ENCODE data around the gene RORC. TPM values are rescaled to one million over a fixed set of nuclear protein-coding genes. Genes with fewer than 3 reads are reported as not detected.
A peak's percentile ranks its signal among the peaks of the same experiment; 100 is the strongest.

The RORC gene
- total RNA-seq, 6 donors from 2014 or later: 10.3 to 46.2 (median 24.1) TPM

DNA sequence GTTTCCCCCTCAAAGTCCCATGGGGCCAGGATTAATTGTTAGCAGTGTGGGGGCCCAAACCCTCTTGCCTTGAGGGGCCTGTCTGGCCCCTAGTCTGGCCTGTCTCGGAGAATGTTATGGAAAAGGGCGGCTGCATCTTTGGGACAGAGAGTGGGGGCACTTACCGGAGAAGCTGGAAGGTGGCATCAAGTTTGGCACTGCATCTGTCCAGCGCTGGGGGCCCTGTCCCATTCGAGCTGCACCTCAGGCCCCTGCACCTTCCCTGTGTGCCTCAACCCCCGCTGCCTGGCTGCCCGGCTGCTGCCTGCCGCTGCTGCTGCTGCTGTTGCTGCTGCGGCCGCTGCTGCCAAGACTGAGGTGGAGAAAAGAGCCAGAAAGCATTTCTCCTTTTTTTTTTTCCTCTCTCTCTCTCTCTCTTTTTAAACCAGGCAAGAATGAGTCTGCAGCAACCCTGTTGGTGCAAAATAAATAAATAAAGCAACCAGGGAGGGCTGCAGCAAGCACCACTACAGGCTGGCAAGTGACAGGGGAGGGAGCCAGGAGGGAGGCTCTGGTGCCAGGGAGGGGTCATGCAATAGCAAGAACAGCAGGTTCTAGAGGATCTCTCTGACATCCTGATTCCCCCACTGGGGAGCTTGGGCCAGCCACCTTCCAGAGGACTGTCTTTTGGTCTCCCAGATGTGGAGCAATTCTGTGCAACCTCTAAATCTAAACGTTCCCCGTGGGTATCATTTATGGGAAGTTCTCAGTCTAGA is 26.4 kb downstream of the RORC start, which contains the start of gene LINGO4:
LINGO4 (minus strand) TSS at position 354 of the 755 bp plus-strand sequence. CDS start 2,715 bp downstream, outside the sequence.
- Histone ChIP-seq H3K36me3 (no peaks in the 10 kb centered on the region), H3K27ac (no peak within 1 kb of the TSS), H3K4me1 (no peaks in the 10 kb centered on the region), H3K9me3 (no peaks in the 10 kb centered on the region), H3K4me3 (no peak within 1 kb of the TSS), H3K27me3 (no peaks in the 10 kb centered on the region)
- WGBS, 2 donors: 66 to 73% methylated on average over 6 to 12 of the region's 12 CpGs
- TF ChIP-seq, protein P1, sequence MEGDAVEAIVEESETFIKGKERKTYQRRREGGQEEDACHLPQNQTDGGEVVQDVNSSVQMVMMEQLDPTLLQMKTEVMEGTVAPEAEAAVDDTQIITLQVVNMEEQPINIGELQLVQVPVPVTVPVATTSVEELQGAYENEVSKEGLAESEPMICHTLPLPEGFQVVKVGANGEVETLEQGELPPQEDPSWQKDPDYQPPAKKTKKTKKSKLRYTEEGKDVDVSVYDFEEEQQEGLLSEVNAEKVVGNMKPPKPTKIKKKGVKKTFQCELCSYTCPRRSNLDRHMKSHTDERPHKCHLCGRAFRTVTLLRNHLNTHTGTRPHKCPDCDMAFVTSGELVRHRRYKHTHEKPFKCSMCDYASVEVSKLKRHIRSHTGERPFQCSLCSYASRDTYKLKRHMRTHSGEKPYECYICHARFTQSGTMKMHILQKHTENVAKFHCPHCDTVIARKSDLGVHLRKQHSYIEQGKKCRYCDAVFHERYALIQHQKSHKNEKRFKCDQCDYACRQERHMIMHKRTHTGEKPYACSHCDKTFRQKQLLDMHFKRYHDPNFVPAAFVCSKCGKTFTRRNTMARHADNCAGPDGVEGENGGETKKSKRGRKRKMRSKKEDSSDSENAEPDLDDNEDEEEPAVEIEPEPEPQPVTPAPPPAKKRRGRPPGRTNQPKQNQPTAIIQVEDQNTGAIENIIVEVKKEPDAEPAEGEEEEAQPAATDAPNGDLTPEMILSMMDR (IDR thresholded peaks at IDR 0.05): no peak
- TF ChIP-seq POLR2A (IDR thresholded peaks at IDR 0.05) (no peak), EP300 (IDR thresholded peaks at IDR 0.05) (no peak), POLR2AphosphoS5 (IDR thresholded peaks at IDR 0.05) (no peak)
- ATAC-seq (ENCODE audit: low FRiP score in 2 of 2) (no peak), DNase-seq (peak in 1 of 2 donors; percentile 65)

DNA sequence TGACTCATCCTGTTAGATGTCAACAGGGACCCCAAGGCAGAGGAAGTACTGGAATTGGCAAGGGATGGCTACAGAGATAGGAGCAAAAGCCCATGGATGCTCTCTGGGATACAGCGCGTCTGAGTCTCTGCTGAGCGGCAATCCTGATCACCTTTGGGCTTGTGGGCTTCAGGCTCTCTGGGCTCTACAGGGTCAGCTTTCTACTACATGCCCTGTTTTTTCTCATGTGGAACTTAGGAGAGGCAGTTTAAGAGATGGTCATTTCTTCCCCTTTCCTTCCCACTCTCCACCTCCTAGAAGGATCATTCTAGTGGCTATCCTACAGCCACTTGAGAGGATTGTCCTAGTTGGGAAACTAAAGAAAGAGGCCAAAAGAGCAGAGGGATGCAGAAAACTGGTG is 27.7 kb downstream of the RORC start:
- 97 to 98% methylated on average over 3 of the region's 3 CpGs for WGBS, 2 donors

DNA sequence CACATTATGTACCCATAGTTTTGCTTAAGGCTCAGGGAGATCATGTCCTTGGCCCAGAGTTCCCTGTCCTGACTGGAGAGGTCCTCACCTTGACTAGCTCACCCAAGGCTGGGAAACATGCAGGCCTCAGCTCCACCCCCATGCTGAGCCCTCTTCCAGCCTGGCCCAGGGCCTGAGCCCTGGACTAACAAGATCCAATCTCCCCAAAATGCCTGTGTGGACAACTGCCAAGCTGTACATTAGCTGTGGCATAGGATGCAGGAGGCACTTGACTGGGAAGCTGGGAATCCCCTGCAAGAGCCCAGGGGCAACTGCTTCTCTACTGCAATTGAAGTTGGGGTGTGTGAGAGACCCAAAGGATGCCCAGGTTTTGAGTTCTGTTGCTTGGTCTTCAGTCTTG is 28.4 kb downstream of the RORC start:
- no peaks in the 10 kb centered on the region for H3K9me3 ChIP-seq
- no peaks in the 10 kb centered on the region for H3K27me3 ChIP-seq
- no peak for DNase-seq
- no peaks in the 10 kb centered on the region for H3K36me3 ChIP-seq
- H3K27ac ChIP-seq: no peak overlapping the region
- H3K4me1 ChIP-seq: no peaks in the 10 kb centered on the region
- no peak for ATAC-seq (ENCODE audit: low FRiP score in 2 of 2)
- TF ChIP-seq EP300 (IDR thresholded peaks at IDR 0.05): no peak
- TF ChIP-seq, protein P1 (IDR thresholded peaks at IDR 0.05): no peak
- no peak for TF ChIP-seq POLR2AphosphoS5 (IDR thresholded peaks at IDR 0.05)
- TF ChIP-seq POLR2A (IDR thresholded peaks at IDR 0.05): no peak
- no peak overlapping the region for H3K4me3 ChIP-seq

More for the DNA sequence above, 27.7 kb downstream of the RORC start:
- no peak overlapping the region for H3K4me3 ChIP-seq
- H3K27me3 ChIP-seq: no peaks in the 10 kb centered on the region
- ATAC-seq (ENCODE audit: low FRiP score in 2 of 2) (no peak), DNase-seq (no peak)
- no peak overlapping the region for H3K27ac ChIP-seq
- TF ChIP-seq POLR2AphosphoS5 (IDR thresholded peaks at IDR 0.05): no peak
- TF ChIP-seq POLR2A (IDR thresholded peaks at IDR 0.05): no peak
- TF ChIP-seq, protein P1 (IDR thresholded peaks at IDR 0.05): no peak
- TF ChIP-seq EP300 (IDR thresholded peaks at IDR 0.05): no peak
- no peaks in the 10 kb centered on the region for H3K4me1 ChIP-seq
- H3K9me3 ChIP-seq: no peaks in the 10 kb centered on the region
- no peaks in the 10 kb centered on the region for H3K36me3 ChIP-seq

DNA sequence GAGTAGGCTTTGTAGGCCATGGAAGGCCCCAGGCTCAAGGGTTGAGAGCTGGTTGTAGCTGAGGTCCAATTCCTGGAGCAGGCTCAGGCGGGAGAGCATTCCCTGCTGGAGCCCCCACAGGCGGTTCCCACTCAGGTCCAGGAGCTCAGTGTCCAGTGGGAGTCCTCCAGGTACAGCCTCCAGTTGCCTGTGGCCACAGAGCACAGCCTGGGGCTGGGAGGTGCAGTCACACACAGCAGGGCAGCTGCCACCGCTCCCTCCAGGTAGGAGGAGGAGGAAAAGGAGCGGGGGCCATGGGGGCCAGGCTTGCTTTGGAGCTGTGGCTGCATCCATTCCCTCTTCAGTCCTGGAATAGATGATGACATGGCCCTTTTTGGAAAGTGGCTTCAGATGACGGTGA is 29.2 kb downstream of the RORC start:
- no peaks in the 10 kb centered on the region for H3K36me3 ChIP-seq
- no peak for ATAC-seq (ENCODE audit: low FRiP score in 2 of 2)
- no peaks in the 10 kb centered on the region for H3K9me3 ChIP-seq
- DNase-seq: peak in 1 of 2 donors; percentile 56
- H3K4me3 ChIP-seq: no peak overlapping the region
- no peak overlapping the region for H3K27ac ChIP-seq
- 97 to 100% methylated on average over 2 to 3 of the region's 5 CpGs for WGBS, 2 donors
- no peaks in the 10 kb centered on the region for H3K4me1 ChIP-seq
- H3K27me3 ChIP-seq: no peaks in the 10 kb centered on the region
- TF ChIP-seq EP300 (IDR thresholded peaks at IDR 0.05): no peak
- TF ChIP-seq POLR2AphosphoS5 (IDR thresholded peaks at IDR 0.05): no peak
- TF ChIP-seq POLR2A (IDR thresholded peaks at IDR 0.05): no peak
- TF ChIP-seq, protein P1 (IDR thresholded peaks at IDR 0.05): no peak

DNA sequence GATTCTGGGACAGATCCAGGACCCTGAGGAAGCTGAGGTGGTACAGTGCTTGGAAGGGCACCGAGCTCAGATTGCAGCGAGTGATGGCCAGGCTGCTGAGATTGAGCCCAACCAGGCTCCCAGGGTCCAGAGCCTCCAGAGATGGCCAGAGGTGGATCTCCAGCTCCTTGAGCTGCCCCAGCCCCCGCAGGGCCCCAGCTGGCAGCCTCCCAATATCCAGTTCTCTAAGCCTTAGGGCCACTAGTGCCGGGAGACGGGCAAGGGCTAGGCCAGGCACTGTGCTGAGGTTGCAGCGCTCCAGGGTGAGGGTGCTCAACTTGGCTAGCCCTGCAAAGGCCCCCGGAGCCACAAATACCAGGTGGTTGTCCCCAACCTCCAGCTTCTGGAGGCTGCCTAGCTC is 29.8 kb downstream of the RORC start:
- TF ChIP-seq POLR2A (IDR thresholded peaks at IDR 0.05): no peak
- TF ChIP-seq POLR2AphosphoS5 (IDR thresholded peaks at IDR 0.05): no peak
- no peak for TF ChIP-seq EP300 (IDR thresholded peaks at IDR 0.05)
- TF ChIP-seq, protein P1 (IDR thresholded peaks at IDR 0.05): no peak
- Histone ChIP-seq H3K36me3 (no peaks in the 10 kb centered on the region), H3K4me1 (no peaks in the 10 kb centered on the region), H3K9me3 (no peaks in the 10 kb centered on the region), H3K27me3 (no peaks in the 10 kb centered on the region), H3K4me3 (no peak overlapping the region), H3K27ac (no peak overlapping the region)
- ATAC-seq (ENCODE audit: low FRiP score in 2 of 2) (no peak), DNase-seq (peak in 1 of 2 donors; percentile 65)
- 88 to 92% methylated on average over 2 to 7 of the region's 7 CpGs for WGBS, 2 donors
